Panc1 (cell line): ENCODE measurements around the gene ITLN2.

Experiments
- POLR2AphosphoS5 ChIP-seq: IDR thresholded peaks from 2 replicates; pipeline ENCODE4 v1.6.1; 2012; ENCODE audit warnings: mild to moderate bottlenecking, low read depth, low read length, moderate library complexity
- TF ChIP-seq, protein P1 (sequence below): fragments of 450-650 bp; IDR thresholded peaks from 2 replicates; pipeline ENCODE4 v1.5.1; 2017; ENCODE audit warnings: mild to moderate bottlenecking
- TF ChIP-seq, protein P2 (sequence below), 2 experiments: IDR thresholded peaks; 2 replicates each; pipeline ENCODE4 v1.6.1; 2011 to 2012; ENCODE audit warnings: low read depth in 2 of 2, control low read depth in 1 of 2, low read length in 1 of 2, mild to moderate bottlenecking in 1 of 2, moderate library complexity in 1 of 2; ENCODE audit not compliant: insufficient read depth in 1 of 2

DNA sequence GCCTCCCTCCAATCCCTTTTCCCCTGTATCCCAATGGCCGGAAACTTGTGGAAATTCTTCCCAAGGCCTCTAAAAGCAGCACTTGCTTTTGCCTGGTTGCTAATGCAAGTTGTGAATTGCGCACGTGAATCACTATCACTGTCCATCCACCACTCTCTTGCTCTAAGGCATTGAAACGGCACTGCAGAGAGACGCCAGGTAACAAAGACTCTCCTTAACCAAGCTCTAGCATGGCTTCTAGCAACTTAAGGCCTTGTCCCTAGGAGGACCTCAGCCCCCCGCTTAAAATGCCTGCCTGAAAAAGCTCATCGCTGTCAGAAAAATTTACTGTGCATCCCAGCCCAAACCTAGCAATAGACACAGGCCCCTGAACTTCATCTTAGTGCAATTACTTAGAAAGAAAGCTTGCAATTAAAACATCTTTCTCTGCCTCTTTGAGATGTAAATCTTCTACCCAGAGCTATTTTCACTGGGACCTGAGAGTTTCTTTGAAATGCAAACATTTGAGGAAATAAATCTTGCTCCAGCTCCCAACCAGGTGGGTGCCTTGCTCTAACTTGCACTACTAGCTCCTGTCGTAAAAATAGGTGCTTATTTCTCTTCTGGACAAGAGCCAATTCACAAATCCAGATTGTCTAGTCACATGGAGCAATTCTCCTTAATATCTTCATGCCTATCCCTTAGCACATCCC lies 32.9 kb upstream of the ITLN2 start:
- TF ChIP-seq, protein P1, sequence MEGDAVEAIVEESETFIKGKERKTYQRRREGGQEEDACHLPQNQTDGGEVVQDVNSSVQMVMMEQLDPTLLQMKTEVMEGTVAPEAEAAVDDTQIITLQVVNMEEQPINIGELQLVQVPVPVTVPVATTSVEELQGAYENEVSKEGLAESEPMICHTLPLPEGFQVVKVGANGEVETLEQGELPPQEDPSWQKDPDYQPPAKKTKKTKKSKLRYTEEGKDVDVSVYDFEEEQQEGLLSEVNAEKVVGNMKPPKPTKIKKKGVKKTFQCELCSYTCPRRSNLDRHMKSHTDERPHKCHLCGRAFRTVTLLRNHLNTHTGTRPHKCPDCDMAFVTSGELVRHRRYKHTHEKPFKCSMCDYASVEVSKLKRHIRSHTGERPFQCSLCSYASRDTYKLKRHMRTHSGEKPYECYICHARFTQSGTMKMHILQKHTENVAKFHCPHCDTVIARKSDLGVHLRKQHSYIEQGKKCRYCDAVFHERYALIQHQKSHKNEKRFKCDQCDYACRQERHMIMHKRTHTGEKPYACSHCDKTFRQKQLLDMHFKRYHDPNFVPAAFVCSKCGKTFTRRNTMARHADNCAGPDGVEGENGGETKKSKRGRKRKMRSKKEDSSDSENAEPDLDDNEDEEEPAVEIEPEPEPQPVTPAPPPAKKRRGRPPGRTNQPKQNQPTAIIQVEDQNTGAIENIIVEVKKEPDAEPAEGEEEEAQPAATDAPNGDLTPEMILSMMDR: no peak
- TF ChIP-seq POLR2AphosphoS5: no peak
- TF ChIP-seq, protein P2, sequence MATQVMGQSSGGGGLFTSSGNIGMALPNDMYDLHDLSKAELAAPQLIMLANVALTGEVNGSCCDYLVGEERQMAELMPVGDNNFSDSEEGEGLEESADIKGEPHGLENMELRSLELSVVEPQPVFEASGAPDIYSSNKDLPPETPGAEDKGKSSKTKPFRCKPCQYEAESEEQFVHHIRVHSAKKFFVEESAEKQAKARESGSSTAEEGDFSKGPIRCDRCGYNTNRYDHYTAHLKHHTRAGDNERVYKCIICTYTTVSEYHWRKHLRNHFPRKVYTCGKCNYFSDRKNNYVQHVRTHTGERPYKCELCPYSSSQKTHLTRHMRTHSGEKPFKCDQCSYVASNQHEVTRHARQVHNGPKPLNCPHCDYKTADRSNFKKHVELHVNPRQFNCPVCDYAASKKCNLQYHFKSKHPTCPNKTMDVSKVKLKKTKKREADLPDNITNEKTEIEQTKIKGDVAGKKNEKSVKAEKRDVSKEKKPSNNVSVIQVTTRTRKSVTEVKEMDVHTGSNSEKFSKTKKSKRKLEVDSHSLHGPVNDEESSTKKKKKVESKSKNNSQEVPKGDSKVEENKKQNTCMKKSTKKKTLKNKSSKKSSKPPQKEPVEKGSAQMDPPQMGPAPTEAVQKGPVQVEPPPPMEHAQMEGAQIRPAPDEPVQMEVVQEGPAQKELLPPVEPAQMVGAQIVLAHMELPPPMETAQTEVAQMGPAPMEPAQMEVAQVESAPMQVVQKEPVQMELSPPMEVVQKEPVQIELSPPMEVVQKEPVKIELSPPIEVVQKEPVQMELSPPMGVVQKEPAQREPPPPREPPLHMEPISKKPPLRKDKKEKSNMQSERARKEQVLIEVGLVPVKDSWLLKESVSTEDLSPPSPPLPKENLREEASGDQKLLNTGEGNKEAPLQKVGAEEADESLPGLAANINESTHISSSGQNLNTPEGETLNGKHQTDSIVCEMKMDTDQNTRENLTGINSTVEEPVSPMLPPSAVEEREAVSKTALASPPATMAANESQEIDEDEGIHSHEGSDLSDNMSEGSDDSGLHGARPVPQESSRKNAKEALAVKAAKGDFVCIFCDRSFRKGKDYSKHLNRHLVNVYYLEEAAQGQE (IDR thresholded peaks at IDR 0.05; ENCODE audit: insufficient read depth in 1 of 2, low read depth in 2 of 2, low read length in 1 of 2): no peak
